ENCODE measurements around the gene SLC8A2. TPM values are rescaled to one million over a fixed set of nuclear protein-coding genes. Genes with fewer than 3 reads are reported as not detected.

SLC8A2 gene
- total and polyA plus RNA-seq, 2 of the 8 experiments (the other 6 are each of a cell fraction or from before 2014, with no cell fraction given), result 7.3 to 12.4 TPM

DNA sequence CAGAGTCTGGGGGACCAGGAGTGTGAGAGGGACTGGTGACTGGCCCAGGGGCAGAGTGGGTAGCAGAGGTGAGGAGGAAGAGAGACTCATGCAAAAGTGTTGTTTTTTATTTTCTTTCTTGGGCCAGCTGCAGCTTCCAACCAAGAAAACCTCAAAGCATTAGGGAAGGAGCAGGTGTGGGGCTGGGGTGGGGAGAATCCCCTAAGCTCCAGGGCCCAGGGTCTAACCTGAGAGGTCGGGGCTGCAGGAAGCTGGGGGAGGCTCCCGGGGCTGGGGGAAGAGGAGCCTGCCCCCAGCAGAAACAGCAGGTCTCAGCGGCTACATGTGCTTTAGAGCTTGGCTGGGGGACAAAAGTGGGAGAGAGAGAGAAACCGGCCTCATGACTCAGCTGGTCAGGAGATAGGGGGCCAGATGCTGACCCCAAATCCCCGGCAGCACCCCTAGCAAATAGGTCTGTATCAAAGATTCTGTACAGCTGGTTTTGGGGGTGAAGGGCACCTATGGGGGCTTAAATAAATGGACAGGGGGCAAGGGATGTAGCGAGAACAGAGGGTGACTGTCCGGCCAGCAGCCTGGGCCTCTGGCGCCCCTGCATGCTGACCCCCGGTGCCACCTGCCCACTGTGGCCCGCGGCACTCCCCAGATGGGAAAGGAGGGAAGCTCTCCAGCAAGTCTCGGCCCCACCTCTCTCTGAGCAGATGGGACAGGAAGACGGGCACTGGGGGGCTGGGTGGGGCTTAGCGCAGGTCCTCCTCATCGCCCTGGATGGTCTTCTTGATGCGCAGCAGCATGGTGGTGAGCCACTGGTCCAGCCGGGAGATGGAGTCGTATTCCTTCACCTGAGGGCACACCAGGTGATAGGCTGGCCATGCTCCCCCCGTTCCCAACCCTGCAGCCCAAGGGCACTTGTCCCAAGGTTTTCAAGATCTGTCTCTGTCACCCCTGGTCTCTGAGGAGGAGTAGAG lies 16.1 kb upstream of the SLC8A2 start:
- Histone ChIP-seq H4K91ac (replicated peaks; ENCODE audit: insufficient read length, low read length) (no peak overlapping the region), H3K79me1 (ENCODE audit: low read depth, low read length) (no peaks in the 10 kb centered on the region), H3K4ac (replicated peaks; ENCODE audit: insufficient read length, low read depth, low read length) (no peak overlapping the region), H3K23me2 (ENCODE audit: low read depth, low read length) (peaks cover 12% of the 10 kb centered on the region; the same call in 1 of the 2 replicates), H3K4me1 (replicated peaks in 1 of 4; ENCODE audit: control insufficient read depth in 3 of 4, insufficient read depth in 4 of 4, low read length in 3 of 4) (peaks cover 0 to 4% (median 1%) of the 10 kb centered on the region in 4 experiments; a peak in 3 of 7 replicates), H2BK15ac (ENCODE audit: low read length) (no peak overlapping the region), H4K5ac (ENCODE audit: insufficient read length, low read depth, low read length) (no peak overlapping the region), H2BK5ac (ENCODE audit: low read depth, low read length) (no peak overlapping the region), H2BK12ac (ENCODE audit: low read depth, low read length) (no peak overlapping the region), H3K27ac (ENCODE audit: low read depth, low read length) (no peak overlapping the region), H3K27me3 (replicated peaks in 1 of 4; ENCODE audit: control insufficient read depth in 3 of 4, extremely low read depth in 1 of 4, insufficient read depth in 3 of 4, low read length in 3 of 4) (no peaks in the 10 kb centered on the region), H3K23ac (ENCODE audit: insufficient read length) (no peak overlapping the region), H3K4me3 (ENCODE audit: extremely low read depth in 1 of 4, insufficient read depth in 2 of 4, low read depth in 3 of 4, low read length in 4 of 4) (no peak overlapping the region), H4K20me1 (replicated peaks in 1 of 2; ENCODE audit: control insufficient read depth in 1 of 2, insufficient read depth in 2 of 2, low read length in 2 of 2) (peaks cover 0 to 9% of the 10 kb centered on the region in 2 experiments), H3K56ac (replicated peaks; ENCODE audit: insufficient read length, low read depth, low read length) (no peak overlapping the region), H2AK5ac (ENCODE audit: low read depth, low read length) (no peak overlapping the region), H2BK120ac (replicated peaks; ENCODE audit: low read depth, low read length) (no peak overlapping the region), H3K9ac (replicated peaks in 1 of 4; ENCODE audit: extremely low read depth in 1 of 4, low read depth in 3 of 4, low read length in 3 of 4) (no peak overlapping the region), H3K14ac (ENCODE audit: insufficient read length) (no peak overlapping the region), H3K36me3 (ENCODE audit: control insufficient read depth in 2 of 4, insufficient read depth in 4 of 4, low read length in 3 of 4) (peaks cover 3 to 10% (median 5%) of the 10 kb centered on the region in 4 experiments; a peak in 4 of 8 replicates), H3K18ac (ENCODE audit: extremely low read depth, low read length) (no peak overlapping the region), H4K8ac (ENCODE audit: extremely low read depth, insufficient read depth, low read length) (peak overlapping the region; percentile 45; the same call in 1 of the 2 replicates), H2BK20ac (ENCODE audit: low read length) (no peak overlapping the region), H2AFZ (ENCODE audit: low read length) (no peak overlapping the region), H3K4me2 (ENCODE audit: insufficient read depth in 1 of 2, low read depth in 2 of 2, low read length in 2 of 2) (no peak overlapping the region), H3K9me3 (ENCODE audit: insufficient read depth in 2 of 2, low read depth in 1 of 2, low read length in 1 of 2) (no peaks in the 10 kb centered on the region), H3K79me2 (ENCODE audit: control insufficient read depth in 1 of 2, insufficient read depth in 2 of 2, low read length in 2 of 2) (no peaks in the 10 kb centered on the region)
- ChIA-PET CTCF (ENCODE audit: partially characterized antibody) (interaction anchor here (0.9 to 6.3 kb wide), 12 partner anchors 8 to 225 kb away, joined by 3 to 32 read pairs (median 5); partner anchors contain the start of gene EHD2), POLR2A (ENCODE audit: partially characterized antibody) (interaction anchor here (0.6 to 5.0 kb wide), 6 partner anchors 9 to 67 kb away, joined by 3 to 55 read pairs (median 3); no protein-coding TSS in a partner anchor)
- TF ChIP-seq JUN (IDR thresholded peaks at IDR 0.05; ENCODE audit: low read depth, low read length), result no peak
- 91% methylated on average over 11 of the region's 19 CpGs; no CpG with 5 or more reads in 1 of the 2 experiments for WGBS, 2 experiments (ENCODE audit: extremely low coverage in 1 of 2, insufficient coverage in 1 of 2, insufficient read length in 1 of 2, insufficient replicate concordance in 2 of 2, low coverage in 1 of 2, low lambda C conversion rate in 2 of 2, missing lambda C conversion rate in 1 of 2)
- DNase-seq (ENCODE audit: low read depth in 1 of 2, low spot score in 2 of 2) (no peak), FAIRE-seq (no peak)
